Fibroblast of mammary gland (primary cell): Measurements from ENCODE around the gene VAMP4.

Source experiments
- DNase-seq: peaks from one replicate; pipeline ENCODE4 v3.0.0-alpha.2; 2010; ENCODE audit warnings: low read depth
- H3K4me3 ChIP-seq: 2 replicates; pipeline ENCODE4 v1.5.1; 2011; ENCODE audit warnings: low read depth, mild to moderate bottlenecking, low read length, moderate library complexity; ENCODE audit not compliant: control insufficient read depth
- CTCF ChIP-seq: conservative IDR thresholded peaks from 2 replicates; pipeline ENCODE4 v1.5.1; 2011; ENCODE audit warnings: low read depth, low read length, inconsistent platforms; ENCODE audit not compliant: control insufficient read depth, insufficient read depth

VAMP4 gene

GRCh38 chr1:171753685-171754352, 12.0 kb upstream of the VAMP4 start:
- no peak overlapping the region for H3K4me3 ChIP-seq
- no peak for TF ChIP-seq CTCF
- no peak for DNase-seq

GRCh38 chr1:171753182-171753581, 11.3 kb upstream of the VAMP4 start:
- DNase-seq, result no peak

GRCh38 chr1:171751221-171751620, 9.4 kb upstream of the VAMP4 start:
- no peak for TF ChIP-seq CTCF
- no peak for DNase-seq
- H3K4me3 ChIP-seq, result no peak overlapping the region

More at GRCh38 chr1:171753182-171753581, 11.3 kb upstream of the VAMP4 start:
- no peak for TF ChIP-seq CTCF
- H3K4me3 ChIP-seq, result no peak overlapping the region

- TF ChIP-seq CTCF, result no peak
- no peak for DNase-seq
- H3K4me3 ChIP-seq, result no peak overlapping the region
These were observed 6.8 kb upstream of the VAMP4 start for GRCh38 chr1:171748651-171749050.

- no peak overlapping the region for H3K4me3 ChIP-seq
- TF ChIP-seq CTCF, result no peak
- DNase-seq, result peak; percentile 18
These were observed 3.1 kb upstream of the VAMP4 start for GRCh38 chr1:171744986-171745385.

- TF ChIP-seq CTCF, result no peak
- DNase-seq, result peak; percentile 97
- peak overlapping the region; percentile 95 for H3K4me3 ChIP-seq
These were observed 1.4 kb upstream of the VAMP4 start for GRCh38 chr1:171743081-171743870.
